ENCODE results near the gene CAMK2B.
A peak's percentile ranks its signal among the peaks of the same experiment; 100 is the strongest.

The CAMK2B gene

GRCh38 chr7:44325201-44325671 lies at the start of gene CAMK2B:
Gene CAMK2B, minus strand, starts transcription at chr7:44325594. Its CDS starts 173 bp downstream, at chr7:44325421.
- no peak for DNase-seq (ENCODE audit: low spot score)

DNA sequence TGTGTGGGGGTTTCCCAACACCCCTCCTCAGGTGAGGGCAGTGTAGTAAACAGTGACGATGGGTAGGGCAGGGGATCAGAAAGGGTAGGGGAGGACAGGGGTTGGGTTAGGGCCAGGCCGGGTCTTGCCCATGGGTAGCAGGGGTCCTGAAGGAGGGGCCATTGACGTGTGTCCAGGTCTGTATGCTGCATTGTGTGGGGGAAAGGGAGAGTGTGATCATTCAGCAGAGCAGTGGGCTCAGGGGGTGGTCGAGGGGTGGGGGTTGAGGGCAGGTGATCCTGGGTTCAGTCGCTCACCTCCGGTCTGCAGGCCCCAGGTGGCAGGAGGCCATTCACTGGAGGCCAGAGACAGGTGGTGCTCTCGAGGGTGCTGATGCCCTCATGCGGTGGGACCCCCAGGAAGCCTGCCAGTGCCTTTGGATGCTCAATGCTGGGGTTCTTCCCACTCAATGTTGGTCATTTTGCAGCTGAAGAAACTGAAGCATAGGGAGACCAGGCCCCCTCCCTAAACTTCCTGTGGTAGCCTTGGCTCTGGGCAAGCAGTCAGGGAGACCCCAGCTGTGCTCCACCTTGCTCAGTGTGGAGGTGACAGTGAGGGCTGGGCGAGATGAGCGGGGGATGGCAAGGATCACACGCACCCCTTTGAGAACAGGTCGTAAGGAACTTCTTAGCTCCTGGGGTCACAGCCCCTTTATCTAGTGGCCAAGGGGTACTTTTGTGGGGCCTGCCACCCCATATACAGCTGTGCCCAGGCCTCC lies 48.8 kb upstream of the CAMK2B start:
- DNase-seq (ENCODE audit: low spot score): no peak

DNA sequence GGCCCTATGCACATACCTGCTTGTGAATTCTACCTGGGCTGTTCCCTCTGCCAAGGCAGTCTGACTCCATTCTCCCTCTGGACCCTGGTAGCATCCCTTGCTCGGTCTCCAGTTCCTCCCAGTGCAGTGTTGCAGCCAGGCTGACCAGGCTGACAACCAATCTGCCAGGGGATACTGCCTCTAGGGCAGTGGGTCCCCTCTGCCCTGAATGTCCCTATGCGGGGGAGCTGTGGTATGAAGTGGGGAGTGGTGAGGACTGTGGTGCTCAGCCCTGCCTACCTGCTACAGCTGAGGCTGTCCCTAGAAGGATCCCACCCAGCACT lies 48.0 kb upstream of the CAMK2B start:
- DNase-seq (ENCODE audit: low spot score): no peak

- no peak for DNase-seq (ENCODE audit: low spot score)
Observed at GRCh38 chr7:44372560-44373417, 47.4 kb upstream of the CAMK2B start.

GRCh38 chr7:44368885-44369284 lies 43.5 kb upstream of the CAMK2B start:
- DNase-seq (ENCODE audit: low spot score): no peak

GRCh38 chr7:44368455-44368854 lies 43.1 kb upstream of the CAMK2B start:
- DNase-seq (ENCODE audit: low spot score): no peak

DNA sequence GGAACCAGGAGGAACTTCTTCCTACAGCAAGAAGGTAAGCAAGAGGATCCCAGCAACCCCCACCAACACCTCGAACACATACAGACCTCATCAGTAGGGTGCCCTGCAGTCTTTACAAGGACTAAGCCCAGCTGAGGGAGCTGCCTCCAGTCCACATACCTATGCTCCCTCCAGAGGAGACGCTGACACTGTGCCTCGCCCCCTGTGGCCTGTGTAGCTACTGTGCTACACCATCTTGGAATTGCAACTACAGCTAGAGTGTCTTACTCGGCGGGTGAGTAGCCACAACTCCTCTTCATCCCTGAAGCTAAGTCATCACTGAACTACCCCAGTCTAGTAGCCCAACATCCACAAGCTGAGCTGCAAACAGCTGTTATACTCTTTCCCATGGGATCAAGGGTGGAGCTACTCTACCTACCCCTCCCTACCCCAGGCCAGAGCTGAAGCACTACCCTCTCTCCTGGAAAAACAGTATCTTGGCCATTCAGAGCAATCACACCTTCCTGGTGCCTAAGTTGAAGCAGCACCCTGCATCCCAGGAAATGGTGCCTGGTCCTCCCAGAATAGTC lies 42.2 kb upstream of the CAMK2B start:
- no peak for DNase-seq (ENCODE audit: low spot score)

DNA sequence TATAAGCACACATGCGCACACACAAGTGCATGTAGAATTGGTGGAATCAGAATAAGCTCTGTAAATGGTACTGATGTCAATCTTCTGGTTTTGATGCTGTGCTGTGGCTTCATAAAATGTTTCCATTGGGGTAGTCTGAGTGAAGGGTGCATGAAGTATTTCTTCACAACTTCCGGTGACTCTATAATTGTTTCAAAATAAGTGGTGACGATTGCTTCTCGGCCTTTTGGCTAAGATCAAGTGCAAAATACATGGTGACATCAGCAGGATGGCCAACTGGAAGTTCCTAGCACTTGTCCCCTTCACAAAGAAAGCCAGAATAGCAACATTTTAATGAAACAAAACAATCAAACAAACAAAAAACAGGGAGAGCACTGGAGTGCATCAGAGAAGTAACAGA lies 41.6 kb upstream of the CAMK2B start:
- no peak for DNase-seq (ENCODE audit: low spot score)

GRCh38 chr7:44353668-44354067 lies 28.3 kb upstream of the CAMK2B start:
- no peak for DNase-seq (ENCODE audit: low spot score)

DNA sequence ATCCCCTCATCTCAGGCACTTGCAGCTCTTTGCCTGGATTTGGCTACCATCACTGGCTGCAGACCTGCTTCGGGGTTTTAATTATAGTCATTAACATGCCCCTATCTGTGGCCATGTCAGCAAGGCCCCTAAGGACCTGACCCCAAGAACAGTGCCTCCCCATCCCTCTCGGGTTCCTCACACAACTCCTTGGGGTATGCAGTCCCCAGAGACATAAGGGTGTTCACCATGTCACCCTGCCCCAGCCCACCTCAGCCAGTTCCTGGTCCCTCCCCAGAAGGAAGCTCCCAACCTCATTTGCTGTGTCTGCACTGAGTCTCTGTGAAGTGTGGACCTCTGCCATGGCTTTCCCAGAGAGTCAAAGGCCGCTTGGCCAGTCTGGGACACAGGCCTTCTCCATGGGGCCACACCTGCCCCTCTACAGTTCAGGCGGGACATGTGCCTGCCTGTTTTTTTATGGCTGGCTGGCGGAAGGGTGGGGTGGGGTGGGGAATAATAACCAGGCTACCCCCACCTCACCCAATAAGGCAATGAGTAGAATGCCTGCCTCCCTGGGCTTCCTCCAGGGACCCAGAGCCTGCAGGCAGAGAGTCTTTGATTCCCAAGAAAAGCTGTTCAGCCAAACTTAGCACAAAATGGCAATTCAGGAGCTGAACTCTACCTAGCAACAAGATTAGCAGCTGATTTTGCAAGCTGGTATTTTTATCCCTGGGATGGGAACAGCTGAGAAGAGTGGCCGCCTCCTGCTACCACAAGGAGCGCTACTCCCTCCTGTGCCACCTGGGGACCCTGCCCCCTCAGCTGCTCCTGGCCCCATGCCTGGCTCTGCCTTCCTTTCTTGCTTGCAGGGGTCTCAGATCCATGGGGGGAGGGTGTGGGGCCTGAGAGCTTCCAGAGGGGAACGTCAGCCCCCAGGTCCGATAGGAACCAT lies 23.7 kb upstream of the CAMK2B start:
- DNase-seq (ENCODE audit: low spot score): no peak

DNA sequence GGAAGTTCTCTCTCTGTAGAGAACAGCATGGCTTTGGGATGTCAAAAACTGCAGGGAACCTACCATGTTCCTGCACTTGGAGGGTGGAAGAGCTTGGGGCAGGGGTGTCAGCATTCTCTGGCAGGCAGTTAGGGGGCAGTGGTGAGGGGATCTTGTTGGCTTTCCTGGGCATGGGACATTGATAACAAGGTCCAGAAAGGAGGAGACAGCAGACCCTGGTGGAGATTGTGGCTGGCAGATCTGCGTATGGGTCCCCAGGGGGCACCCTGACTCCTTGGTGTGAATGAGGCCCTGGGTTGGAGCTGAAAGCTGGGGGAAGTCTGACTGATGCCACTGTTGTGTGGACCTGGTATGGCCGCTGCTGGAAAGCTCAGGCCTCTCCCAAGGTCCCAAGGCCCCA lies 22.9 kb upstream of the CAMK2B start:
- DNase-seq (ENCODE audit: low spot score): peak; percentile 36

DNA sequence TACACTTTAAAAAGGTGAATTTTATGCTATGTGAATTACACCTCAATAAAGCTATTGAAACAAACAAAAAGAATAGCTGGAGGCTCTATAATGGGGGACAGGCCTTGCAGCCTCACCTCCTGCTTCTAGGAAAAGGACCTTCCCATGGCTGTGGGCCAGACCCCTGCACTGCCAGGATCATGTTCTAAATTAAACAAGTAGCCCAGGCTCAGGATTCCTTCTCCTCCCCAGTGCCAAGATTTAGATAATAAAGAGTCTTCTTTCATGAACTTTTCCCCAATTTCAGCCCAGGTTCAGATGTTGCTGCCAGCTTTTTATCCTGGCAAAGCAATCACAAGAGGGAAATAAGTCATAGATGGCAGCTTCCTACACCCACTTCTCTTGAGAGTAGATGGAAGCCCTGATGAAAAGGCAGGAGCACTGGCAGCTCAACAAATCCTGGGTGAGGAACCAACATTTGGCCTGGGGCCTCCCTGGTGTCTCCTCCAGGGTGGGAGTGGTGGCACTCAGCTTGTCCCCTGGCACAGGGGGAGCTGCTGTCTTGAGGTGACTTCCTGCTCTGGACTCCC lies 22.2 kb upstream of the CAMK2B start:
- no peak for DNase-seq (ENCODE audit: low spot score)

GRCh38 chr7:44346063-44346462 lies 20.7 kb upstream of the CAMK2B start:
- DNase-seq (ENCODE audit: low spot score): no peak

GRCh38 chr7:44341401-44341800 lies 16.0 kb upstream of the CAMK2B start:
- no peak for DNase-seq (ENCODE audit: low spot score)

GRCh38 chr7:44338600-44338999 lies 13.2 kb upstream of the CAMK2B start:
- DNase-seq (ENCODE audit: low spot score): no peak

DNA sequence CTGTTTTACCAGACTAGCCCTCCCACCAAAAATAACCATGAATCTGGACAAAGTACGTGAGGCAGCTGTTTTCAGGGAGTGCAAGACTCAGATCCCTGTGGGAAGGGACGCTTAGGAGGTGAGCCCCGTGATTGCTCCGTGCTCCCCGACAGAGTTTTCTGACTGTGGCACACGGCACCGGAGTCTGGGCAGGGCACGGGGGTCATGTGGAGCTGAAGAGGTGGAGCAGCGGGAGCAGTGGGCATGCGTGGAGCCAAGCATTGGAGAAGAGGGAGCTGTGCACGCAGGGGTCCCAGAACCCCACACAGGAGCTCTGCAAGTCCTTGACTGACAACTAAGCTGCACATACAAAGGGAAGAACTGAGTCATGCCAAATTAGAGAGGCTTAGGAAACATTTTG lies 11.1 kb upstream of the CAMK2B start:
- no peak for DNase-seq (ENCODE audit: low spot score)

GRCh38 chr7:44335184-44335583 lies 9.8 kb upstream of the CAMK2B start:
- DNase-seq (ENCODE audit: low spot score): no peak

DNA sequence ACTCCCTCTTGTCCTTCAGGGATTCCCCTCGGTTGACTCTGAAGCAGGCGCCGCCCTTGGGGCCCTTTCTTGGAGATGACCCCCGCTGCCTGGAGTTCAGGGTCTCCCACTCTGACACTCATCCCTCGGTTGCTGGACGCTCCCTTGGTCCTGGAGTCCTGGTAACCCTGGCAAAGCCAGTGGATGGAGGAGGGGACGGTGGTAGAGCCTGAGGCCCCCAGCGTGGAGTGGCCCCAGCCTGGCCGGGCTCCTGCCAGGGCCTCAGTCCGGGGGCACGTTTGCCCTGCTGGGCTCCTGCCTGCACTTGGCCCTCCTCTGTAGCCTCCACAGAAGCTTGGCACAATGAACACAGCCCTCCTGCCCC lies 9.3 kb upstream of the CAMK2B start:
- DNase-seq (ENCODE audit: low spot score): no peak

DNA sequence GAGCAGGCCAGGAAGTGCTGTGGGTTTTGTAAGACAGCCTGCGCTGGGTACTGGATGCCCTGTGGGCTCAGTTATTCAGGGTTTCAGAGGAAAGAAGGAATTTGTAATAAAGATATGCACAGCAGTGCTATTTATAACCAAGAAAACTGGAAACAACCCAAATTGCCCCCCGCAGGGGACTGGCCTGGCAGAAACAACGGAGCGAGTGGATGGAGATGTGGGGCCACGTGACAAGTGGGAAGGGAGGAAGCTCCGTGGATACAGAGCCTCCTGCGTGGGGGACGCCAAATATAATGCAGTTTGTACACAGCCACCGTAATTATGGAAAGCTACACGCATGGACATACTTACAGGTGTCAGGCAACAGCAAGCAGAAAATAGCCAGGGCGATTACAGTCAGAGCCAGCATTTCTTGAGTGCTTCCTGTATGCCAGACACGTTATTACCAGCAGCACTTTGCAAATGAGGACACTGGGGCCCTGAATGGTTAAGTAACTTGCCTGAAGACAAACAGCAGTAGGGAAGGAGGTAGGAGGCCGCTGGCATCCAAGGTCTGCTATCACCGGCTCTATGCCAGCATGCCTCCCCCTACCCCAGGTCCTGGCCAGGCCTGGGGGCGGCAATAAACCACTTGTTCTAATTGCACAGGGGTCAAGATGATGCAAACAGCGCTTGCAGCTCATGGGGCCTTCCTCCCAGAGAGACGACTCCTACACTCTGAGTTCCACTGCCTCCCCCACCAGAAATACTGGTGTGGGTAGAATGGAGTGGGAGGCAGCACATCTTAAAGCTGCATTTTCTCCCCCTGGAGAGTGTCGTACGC lies 8.7 kb upstream of the CAMK2B start:
- DNase-seq (ENCODE audit: low spot score): no peak

DNA sequence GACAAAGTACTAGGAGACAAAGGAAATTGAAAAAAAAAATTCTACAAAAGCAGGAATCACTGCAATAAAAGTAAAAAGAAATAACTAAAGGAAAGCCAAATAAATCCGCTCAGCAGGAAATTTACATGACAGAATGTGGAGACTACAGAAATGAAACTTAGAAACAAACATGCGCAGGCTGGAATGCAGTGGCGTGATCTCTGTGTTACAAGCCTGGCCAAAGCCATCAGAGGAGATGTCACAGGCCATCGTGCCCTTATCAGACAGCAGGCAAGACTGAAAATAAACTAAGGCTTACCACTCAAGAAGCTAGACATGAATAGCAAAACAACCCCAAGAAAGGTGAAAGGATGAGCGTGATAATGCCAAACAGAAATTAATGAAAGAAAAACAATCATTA lies 6.3 kb upstream of the CAMK2B start:
- no peak for DNase-seq (ENCODE audit: low spot score)

DNA sequence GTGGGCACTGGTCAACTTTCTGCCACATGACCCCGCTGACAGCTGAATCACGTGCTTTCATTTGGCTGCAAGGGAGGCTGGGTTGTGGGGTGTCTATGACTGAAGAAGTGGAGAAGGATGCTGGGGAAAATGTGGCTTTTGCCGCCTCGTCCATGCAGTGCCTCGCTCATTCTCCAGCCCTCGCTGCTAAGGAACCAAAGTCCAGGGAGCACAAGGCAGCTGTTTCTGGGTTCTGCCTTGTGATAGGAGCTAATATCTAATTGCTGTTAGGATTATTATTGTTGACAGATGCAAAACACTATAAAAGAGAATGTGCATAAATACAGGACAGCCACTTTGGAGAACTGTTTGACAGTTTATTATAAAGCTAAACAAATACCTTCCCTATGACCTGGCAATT lies 4.9 kb upstream of the CAMK2B start:
- DNase-seq (ENCODE audit: low spot score): no peak

Data from kidney capillary endothelial cell (primary cell).